Activated naive CD8-positive, alpha-beta T cell treated with anti-CD3 and anti-CD28 coated beads, Interleukin-2, amount 50 U/mL, for 24 hours (primary cell): ENCODE data around the gene PPP1R12B.
"Not testable (repeated sequence)": the region's sequence is repeated elsewhere in the genome, so short reads cannot be mapped to it uniquely, and the experiment has no call there.

Source experiments
- ATAC-seq: fragments of 150-1000 bp; cut with Tn5 transposase; one replicate; pipeline ENCODE4 v1.10.0; 2021
- DNase-seq: peaks from one replicate; pipeline ENCODE4 v3.0.0; 2021
- H3K27ac Mint-ChIP-seq: one replicate; pipeline ENCODE4 v1.8.0; 2021; ENCODE audit warnings: mild to moderate bottlenecking, mixed read lengths
- H3K27me3 Mint-ChIP-seq: one replicate; pipeline ENCODE4 v1.8.0; 2021; ENCODE audit warnings: mixed read lengths
- H3K36me3 Mint-ChIP-seq: one replicate; pipeline ENCODE4 v1.8.0; 2021; ENCODE audit warnings: low read depth, mixed read lengths
- H3K4me1 Mint-ChIP-seq: one replicate; pipeline ENCODE4 v1.8.0; 2021; ENCODE audit warnings: mixed read lengths
- H3K4me3 Mint-ChIP-seq: one replicate; pipeline ENCODE4 v1.8.0; 2021; ENCODE audit warnings: mild to moderate bottlenecking, moderate library complexity, mixed read lengths
- H3K9me3 Mint-ChIP-seq: one replicate; pipeline ENCODE4 v1.8.0; 2021; ENCODE audit warnings: mixed read lengths

Gene PPP1R12B

GRCh38 chr1:202521484-202521883 lies 173.0 kb downstream of the PPP1R12B start:
- not testable (repeated sequence) for ATAC-seq, H3K4me3 Mint-ChIP-seq, H3K36me3 Mint-ChIP-seq

GRCh38 chr1:202521886-202522285 lies 173.4 kb downstream of the PPP1R12B start:
- ATAC-seq (no peak), DNase-seq (no peak)
- peaks cover 2% of the 10 kb centered on the region for H3K4me1 Mint-ChIP-seq
- no peaks in the 10 kb centered on the region for H3K27me3 Mint-ChIP-seq
- H3K27ac Mint-ChIP-seq: no peak overlapping the region
- no peaks in the 10 kb centered on the region for H3K9me3 Mint-ChIP-seq
- no peak overlapping the region for H3K4me3 Mint-ChIP-seq
- peaks cover 7% of the 10 kb centered on the region for H3K36me3 Mint-ChIP-seq

More at GRCh38 chr1:202521484-202521883, 173.0 kb downstream of the PPP1R12B start:
- not testable (repeated sequence) for H3K4me1 Mint-ChIP-seq, H3K9me3 Mint-ChIP-seq, H3K27ac Mint-ChIP-seq, H3K27me3 Mint-ChIP-seq, DNase-seq

GRCh38 chr1:202526056-202526455 lies 177.6 kb downstream of the PPP1R12B start:
- H3K36me3 Mint-ChIP-seq, H3K4me1 Mint-ChIP-seq, H3K27me3 Mint-ChIP-seq, H3K27ac Mint-ChIP-seq, H3K4me3 Mint-ChIP-seq, ATAC-seq, H3K9me3 Mint-ChIP-seq, DNase-seq: not testable (repeated sequence)

GRCh38 chr1:202528096-202528722 lies 179.7 kb downstream of the PPP1R12B start:
- not testable (repeated sequence) for H3K27me3 Mint-ChIP-seq, H3K27ac Mint-ChIP-seq
- peaks cover 10% of the 10 kb centered on the region for H3K4me1 Mint-ChIP-seq

GRCh38 chr1:202530686-202531085 lies 182.2 kb downstream of the PPP1R12B start:
- not testable (repeated sequence) for H3K27ac Mint-ChIP-seq, DNase-seq, H3K36me3 Mint-ChIP-seq, H3K4me3 Mint-ChIP-seq, H3K27me3 Mint-ChIP-seq, H3K9me3 Mint-ChIP-seq, ATAC-seq
- H3K4me1 Mint-ChIP-seq: peaks cover 10% of the 10 kb centered on the region

More at GRCh38 chr1:202528096-202528722, 179.7 kb downstream of the PPP1R12B start:
- H3K36me3 Mint-ChIP-seq, DNase-seq, ATAC-seq, H3K9me3 Mint-ChIP-seq, H3K4me3 Mint-ChIP-seq: not testable (repeated sequence)

GRCh38 chr1:202531472-202531811 lies 182.9 kb downstream of the PPP1R12B start:
- DNase-seq: no peak
- Mint-ChIP-seq H3K36me3 (no peaks in the 10 kb centered on the region), H3K27me3 (no peaks in the 10 kb centered on the region), H3K4me1 (peaks cover 10% of the 10 kb centered on the region), H3K4me3 (no peak overlapping the region), H3K27ac (peak overlapping the region; percentile 26), H3K9me3 (no peaks in the 10 kb centered on the region)
- ATAC-seq: no peak

- not testable (repeated sequence) for ATAC-seq, H3K36me3 Mint-ChIP-seq, H3K9me3 Mint-ChIP-seq, H3K4me3 Mint-ChIP-seq, H3K27me3 Mint-ChIP-seq
- Mint-ChIP-seq H3K27ac (peak overlapping the region; percentile 26), H3K4me1 (peaks cover 10% of the 10 kb centered on the region)
- DNase-seq: peak; percentile 2
Measured at GRCh38 chr1:202531812-202532616, 183.5 kb downstream of the PPP1R12B start.

GRCh38 chr1:202539166-202539574 lies 190.7 kb downstream of the PPP1R12B start:
- H3K9me3 Mint-ChIP-seq, H3K4me3 Mint-ChIP-seq, ATAC-seq, H3K4me1 Mint-ChIP-seq, H3K27me3 Mint-ChIP-seq, H3K36me3 Mint-ChIP-seq, H3K27ac Mint-ChIP-seq, DNase-seq: not testable (repeated sequence)

GRCh38 chr1:202539583-202539982 lies 191.1 kb downstream of the PPP1R12B start:
- not testable (repeated sequence) for H3K27me3 Mint-ChIP-seq, ATAC-seq

GRCh38 chr1:202540014-202540413 lies 191.5 kb downstream of the PPP1R12B start:
- no peaks in the 10 kb centered on the region for H3K27me3 Mint-ChIP-seq
- no peak overlapping the region for H3K27ac Mint-ChIP-seq
- no peak for ATAC-seq
- no peaks in the 10 kb centered on the region for H3K4me1 Mint-ChIP-seq
- H3K4me3 Mint-ChIP-seq: no peak overlapping the region
- DNase-seq: no peak
- H3K9me3 Mint-ChIP-seq: no peaks in the 10 kb centered on the region
- H3K36me3 Mint-ChIP-seq: peaks cover 2% of the 10 kb centered on the region

More at GRCh38 chr1:202539583-202539982, 191.1 kb downstream of the PPP1R12B start:
- H3K36me3 Mint-ChIP-seq, DNase-seq, H3K4me1 Mint-ChIP-seq, H3K4me3 Mint-ChIP-seq, H3K9me3 Mint-ChIP-seq, H3K27ac Mint-ChIP-seq: not testable (repeated sequence)

GRCh38 chr1:202540448-202540847 lies 191.9 kb downstream of the PPP1R12B start:
- DNase-seq (no peak), ATAC-seq (no peak)
- Mint-ChIP-seq H3K4me1 (no peaks in the 10 kb centered on the region), H3K36me3 (peaks cover 2% of the 10 kb centered on the region), H3K27ac (no peak overlapping the region), H3K27me3 (no peaks in the 10 kb centered on the region), H3K4me3 (no peak overlapping the region), H3K9me3 (no peaks in the 10 kb centered on the region)

GRCh38 chr1:202540858-202541257 lies 192.4 kb downstream of the PPP1R12B start:
- not testable (repeated sequence) for H3K36me3 Mint-ChIP-seq, H3K4me1 Mint-ChIP-seq, DNase-seq, ATAC-seq, H3K27ac Mint-ChIP-seq, H3K9me3 Mint-ChIP-seq, H3K4me3 Mint-ChIP-seq, H3K27me3 Mint-ChIP-seq

GRCh38 chr1:202542415-202542814 lies 193.9 kb downstream of the PPP1R12B start:
- not testable (repeated sequence) for H3K36me3 Mint-ChIP-seq, H3K4me3 Mint-ChIP-seq, H3K9me3 Mint-ChIP-seq, ATAC-seq, H3K4me1 Mint-ChIP-seq, H3K27ac Mint-ChIP-seq, H3K27me3 Mint-ChIP-seq, DNase-seq

- H3K4me1 Mint-ChIP-seq, ATAC-seq: not testable (repeated sequence)
Measured at GRCh38 chr1:202543537-202543936, 195.0 kb downstream of the PPP1R12B start.

GRCh38 chr1:202544766-202545449 lies 196.4 kb downstream of the PPP1R12B start:
- not testable (repeated sequence) for H3K27me3 Mint-ChIP-seq, DNase-seq, H3K27ac Mint-ChIP-seq, H3K9me3 Mint-ChIP-seq, H3K4me3 Mint-ChIP-seq, H3K36me3 Mint-ChIP-seq, H3K4me1 Mint-ChIP-seq, ATAC-seq

More at GRCh38 chr1:202543537-202543936, 195.0 kb downstream of the PPP1R12B start:
- not testable (repeated sequence) for DNase-seq, H3K36me3 Mint-ChIP-seq, H3K4me3 Mint-ChIP-seq, H3K27ac Mint-ChIP-seq, H3K27me3 Mint-ChIP-seq, H3K9me3 Mint-ChIP-seq
